GM18517 (cell line): ENCODE data around the gene GRPEL2.

ENCODE experiments used
- ATAC-seq: cut with Tn5 transposase; IDR thresholded peaks from one replicate; pipeline ENCODE4 v1.9.1; 2021; ENCODE audit warnings: mild to moderate bottlenecking, moderate library complexity; ENCODE audit not compliant: unreplicated experiment

GRPEL2 gene

GRCh38 chr5:149317281-149318048, 27.8 kb upstream of the GRPEL2 start:
- no peak for ATAC-seq

GRCh38 chr5:149319174-149319573, 26.1 kb upstream of the GRPEL2 start:
- ATAC-seq, result no peak

GRCh38 chr5:149320791-149321330, 24.4 kb upstream of the GRPEL2 start:
- no peak for ATAC-seq

GRCh38 chr5:149322518-149322917, 22.8 kb upstream of the GRPEL2 start:
- ATAC-seq, result no peak

GRCh38 chr5:149323210-149323609, 22.1 kb upstream of the GRPEL2 start:
- no peak for ATAC-seq

- ATAC-seq, result no peak
Observed at GRCh38 chr5:149323621-149324205, 21.6 kb upstream of the GRPEL2 start.

- ATAC-seq, result no peak
Observed at GRCh38 chr5:149324641-149325040, 20.7 kb upstream of the GRPEL2 start.

GRCh38 chr5:149325166-149325735, 20.0 kb upstream of the GRPEL2 start:
- no peak for ATAC-seq

GRCh38 chr5:149325894-149326293, 19.4 kb upstream of the GRPEL2 start:
- no peak for ATAC-seq

- no peak for ATAC-seq
Observed at GRCh38 chr5:149326611-149327010, 18.7 kb upstream of the GRPEL2 start.

GRCh38 chr5:149328177-149328576, 17.1 kb upstream of the GRPEL2 start:
- no peak for ATAC-seq

GRCh38 chr5:149333711-149334443, 11.4 kb upstream of the GRPEL2 start:
- no peak for ATAC-seq

GRCh38 chr5:149337736-149338135, 7.6 kb upstream of the GRPEL2 start:
- ATAC-seq, result no peak

- ATAC-seq, result no peak
Observed at GRCh38 chr5:149338364-149338763, 6.9 kb upstream of the GRPEL2 start.

- ATAC-seq, result no peak
Observed at GRCh38 chr5:149340920-149341319, 4.4 kb upstream of the GRPEL2 start.

GRCh38 chr5:149341876-149342275, 3.4 kb upstream of the GRPEL2 start:
- no peak for ATAC-seq

- ATAC-seq, result no peak
Observed at GRCh38 chr5:149344151-149344550, 1.1 kb upstream of the GRPEL2 start.

GRCh38 chr5:149345892-149346222, 558 bp downstream of the GRPEL2 start:
- ATAC-seq, result no peak

GRCh38 chr5:149348518-149348917, 3.2 kb downstream of the GRPEL2 start:
- no peak for ATAC-seq

- ATAC-seq, result no peak
Observed at GRCh38 chr5:149349382-149349781, 4.1 kb downstream of the GRPEL2 start.

- no peak for ATAC-seq
Observed at GRCh38 chr5:149352169-149352568, 6.9 kb downstream of the GRPEL2 start.
